K562 (cell line): Measurements from ENCODE around the gene ERP44. TPM values are rescaled to one million over a fixed set of nuclear protein-coding genes. Genes with fewer than 3 reads are reported as not detected.
A peak's percentile ranks its signal among the peaks of the same experiment; 100 is the strongest.

Experiments used
- ATAC-seq: fragments of 200-7000 bp; cut with Tn5 transposase; 3 replicates; pipeline ENCODE4 v1.9.1; 2020; ENCODE audit warnings: moderate library complexity
- BruUV-seq: library from RNA; stranded (reverse); fragments of 400-500 nt; replicated peaks from 2 replicates; lab custom pipeline; 2021; lab: Mats Ljungman, UMichigan
- CTCF ChIA-PET: fragments of 300-600 bp; formaldehyde crosslinking; extraction: SDS; loops from one replicate; lab custom pipeline; 2021; ENCODE audit warnings: low intra/inter-chr PET ratio; lab: Yijun Ruan, JAX
- POLR2A ChIA-PET: fragments of 300-600, 350-650 bp; sonication (Branson Sonifier 250); formaldehyde crosslinking; extraction: SDS; loops from one replicate; lab custom pipeline; 2021; ENCODE audit warnings: antibody characterized with exemption, inconsistent platforms; lab: Yijun Ruan, JAX
- DNase-seq, 4 experiments: peaks; one replicate each; pipeline versions ENCODE4 v3.0.0 to v3.0.0-alpha.2; 2011 to 2018; ENCODE audit warnings: low spot score in 3 of 4, mixed read lengths in 3 of 4; ENCODE audit errors: extremely low read depth in 1 of 4
- FAIRE-seq: peaks from 2 replicates; lab custom pipeline; 2011; peaks lifted over from hg19 to GRCh38; lab: Jason Lieb, UNC
- H2AFZ ChIP-seq: 2 replicates; pipeline ENCODE4 v1.6.0; 2011; ENCODE audit warnings: low read depth, low read length, control low read depth, inconsistent platforms
- H3K27ac ChIP-seq: fragments of 200-600 bp; 3 replicates; pipeline ENCODE4 v1.8.0; 2011; ENCODE audit warnings: low read depth, mild to moderate bottlenecking, control low read depth, inconsistent platforms, low read length, moderate library complexity, mixed read lengths; ENCODE audit errors: extremely low read depth
- H3K27me3 ChIP-seq, 2 experiments: fragments of 300-600 bp in 1 of 2; 2 replicates in 1 of 2; 3 replicates in 1 of 2; pipeline versions ENCODE4 v1.6.0 to v1.8.0; 2011; ENCODE audit warnings: inconsistent platforms in 2 of 2, low read length in 2 of 2, mild to moderate bottlenecking in 1 of 2, mixed read lengths in 1 of 2, moderate library complexity in 1 of 2; ENCODE audit not compliant: control insufficient read depth in 2 of 2, insufficient read depth in 2 of 2
- H3K36me3 ChIP-seq: fragments of 300-600 bp; 3 replicates; pipeline ENCODE4 v1.8.0; 2011; ENCODE audit warnings: mild to moderate bottlenecking, low read length, inconsistent platforms; ENCODE audit not compliant: control insufficient read depth, insufficient read depth
- H3K4me1 ChIP-seq, 2 experiments: fragments of 200-600 bp in 1 of 2; replicated peaks in 1 of 2; 2 replicates in 1 of 2; 3 replicates in 1 of 2; pipeline versions ENCODE4 v1.5.1 to v1.8.0; 2011; ENCODE audit warnings: inconsistent platforms in 2 of 2, low read length in 2 of 2, mild to moderate bottlenecking in 1 of 2, mixed read lengths in 1 of 2, moderate library complexity in 1 of 2; ENCODE audit not compliant: control insufficient read depth in 2 of 2, insufficient read depth in 2 of 2
- H3K4me2 ChIP-seq: 2 replicates; pipeline ENCODE4 v1.6.1; 2011; ENCODE audit warnings: low read length, control low read depth, inconsistent platforms, mixed read lengths; ENCODE audit not compliant: insufficient read depth
- H3K4me3 ChIP-seq: fragments of 200-600 bp; sonication (generic), shearing (Covaris generic); 2 replicates; pipeline ENCODE4 v1.5.1; 2016; ENCODE audit warnings: control low read depth, inconsistent platforms
- H3K79me2 ChIP-seq: fragments of 200-600 bp; 3 replicates; pipeline ENCODE4 v1.8.0; 2011; ENCODE audit warnings: low read length, inconsistent platforms; ENCODE audit not compliant: control insufficient read depth, insufficient read depth
- H3K9ac ChIP-seq, 2 experiments: 2 replicates each; pipeline versions ENCODE4 v1.6.0 to v1.6.1; 2011; ENCODE audit warnings: low read depth in 2 of 2, low read length in 2 of 2, control low read depth in 1 of 2, inconsistent platforms in 1 of 2, mild to moderate bottlenecking in 1 of 2, mixed read lengths in 1 of 2; ENCODE audit not compliant: insufficient read depth in 1 of 2
- H3K9me1 ChIP-seq: one replicate; pipeline ENCODE4 v1.6.0; 2011; ENCODE audit warnings: inconsistent platforms, mild to moderate bottlenecking, low read length, moderate library complexity; ENCODE audit not compliant: control insufficient read depth, insufficient read depth
- H3K9me3 ChIP-seq: replicated peaks from 2 replicates; pipeline ENCODE4 v1.5.1; 2011; ENCODE audit warnings: low read depth, low read length, inconsistent platforms; ENCODE audit not compliant: control insufficient read depth, insufficient read depth
- H4K20me1 ChIP-seq: replicated peaks from 2 replicates; pipeline ENCODE4 v1.6.1; 2011; ENCODE audit warnings: low read length, inconsistent platforms, mixed read lengths; ENCODE audit not compliant: control insufficient read depth, insufficient read depth
- ADNP ChIP-seq: fragments of 200-800 bp; sonication (Bioruptor generic); IDR thresholded peaks from 2 replicates; pipeline ENCODE4 v1.6.1; 2016; ENCODE audit warnings: missing genetic modification characterization, missing compliant biosample characterization
- ILF3 ChIP-seq: fragments of 450-650 bp; IDR thresholded peaks from 2 replicates; pipeline ENCODE4 v1.6.1; 2018; ENCODE audit warnings: antibody characterized with exemption, mild to moderate bottlenecking, moderate library complexity, borderline replicate concordance
- PHF20 ChIP-seq: fragments of 450-650 bp; IDR thresholded peaks from 2 replicates; pipeline ENCODE4 v1.6.1; 2018; ENCODE audit not compliant: partially characterized antibody
- RBM14 ChIP-seq: fragments of 200-400 bp; formaldehyde crosslinking; IDR thresholded peaks from 2 replicates; pipeline ENCODE4 v1.6.1; 2018; ENCODE audit warnings: low read depth, mild to moderate bottlenecking, low read length, moderate library complexity, borderline replicate concordance; ENCODE audit not compliant: insufficient read depth
- RFX1 ChIP-seq: fragments of 450-650 bp; IDR thresholded peaks from 2 replicates; pipeline ENCODE4 v1.6.1; 2016; ENCODE audit warnings: mild to moderate bottlenecking, moderate library complexity
- SMARCA4 ChIP-seq: fragments of 450-650 bp; IDR thresholded peaks from 2 replicates; pipeline ENCODE4 v1.6.1; 2016
- THRA ChIP-seq: fragments of 450-650 bp; IDR thresholded peaks from 2 replicates; pipeline ENCODE4 v1.6.1; 2017; ENCODE audit warnings: mild to moderate bottlenecking, moderate library complexity
- ZNF143 ChIP-seq: sonication (generic); formaldehyde crosslinking; IDR thresholded peaks from 2 replicates; pipeline ENCODE4 v1.9.0; 2022; ENCODE audit warnings: mild to moderate bottlenecking, missing genetic modification reagents
- ZNF696 ChIP-seq: fragments of 250-450 bp; sonication (Bioruptor Pico); conservative IDR thresholded peaks from 2 replicates; pipeline ENCODE4 v1.4.0; 2020; ENCODE audit warnings: mild to moderate bottlenecking, moderate library complexity
- ZSCAN32 ChIP-seq: fragments of 450-650 bp; formaldehyde crosslinking; IDR thresholded peaks from 2 replicates; pipeline ENCODE4 v1.4.0; 2020; ENCODE audit warnings: mild to moderate bottlenecking, moderate library complexity
- WGBS: fragments of 100-300 bp; shearing (Covaris generic); methylation state at CpG from one replicate; pipeline ENCODE4 v1.1.6; 2016; ENCODE audit warnings: low coverage, mixed read lengths; ENCODE audit not compliant: insufficient coverage; ENCODE audit errors: missing lambda C conversion rate; 5-methylcytosine and 5-hydroxymethylcytosine counted together
- in situ Hi-C: fragments of 300-500 bp; cut with MboI; formaldehyde crosslinking; loops from 4 replicates; pipeline ENCODE4 v1.15.0; 2018; ENCODE audit warnings: inconsistent platforms, mixed read lengths
- intact Hi-C: fragments of 100-400 bp; cut with micrococcal nuclease; formaldehyde crosslinking; loops from 2 replicates; pipeline ENCODE4 v1.14.2; 2022
- polyA plus RNA-seq, 8 experiments: library from polyadenylated mRNA; depleted of rRNA in 4 of 8; stranded (reverse) in 5 of 8; unstranded in 3 of 8; fragments of >200 nt; fragmentation: Nextera tagmentation in 2 of 8; fragmentation: Illumina TruSeq in 1 of 8; extraction: Ambion mirVana in 2 of 8; extraction: Trizol in 1 of 8; gene quantifications; 2 replicates each; pipeline versions ENCODE4 v1.2.1 to v1.2.3, GENCODE V29; 2011 to 2014; ENCODE audit warnings: inconsistent platforms in 1 of 8, missing spikeins in 1 of 8
- total RNA-seq, 7 experiments: library from RNA; depleted of rRNA in 6 of 7; stranded (reverse); fragments of >200 nt in 6 of 7; fragmentation: Illumina TruSeq in 2 of 7; extraction: Trizol in 2 of 7; gene quantifications; 2 replicates each; pipeline versions ENCODE4 v1.2.1 to v1.2.3, GENCODE V29; 2011 to 2021; ENCODE audit warnings: low replicate concordance in 1 of 7

The ERP44 gene
- total and polyA plus RNA-seq, 9 of the 15 experiments (the other 6 are each of a cell fraction or from before 2014, with no cell fraction given) = 9.2 to 23.4 (median 13.6) TPM

DNA sequence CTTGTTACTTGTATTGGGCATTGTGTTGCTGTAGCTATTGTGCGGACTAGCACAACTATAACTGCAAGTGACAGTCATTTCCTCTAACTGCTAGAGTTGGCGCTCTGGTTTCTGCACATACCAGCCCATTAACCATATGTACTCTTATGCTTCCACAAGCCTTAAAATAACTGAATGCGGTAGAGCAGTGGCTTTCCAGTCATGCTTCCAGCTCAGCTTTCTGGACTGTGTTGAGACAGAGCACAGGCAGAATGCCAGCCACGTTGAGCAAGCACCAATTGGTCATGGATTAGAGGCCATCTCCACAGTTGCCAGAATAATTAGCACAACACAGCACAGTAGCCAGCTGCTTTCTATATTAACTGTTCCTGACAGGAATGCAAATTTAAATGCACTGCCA is 12.4 kb upstream of the ERP44 start (continued):
- no peak for TF ChIP-seq RFX1
- TF ChIP-seq SMARCA4 = no peak
- TF ChIP-seq THRA = no peak
- TF ChIP-seq ADNP (tag) = no peak
- no peak for TF ChIP-seq ZSCAN32
- no peak for TF ChIP-seq ILF3
- TF ChIP-seq ZNF696 (CRISPR knock-in tag) = no peak
- TF ChIP-seq PHF20 = no peak

DNA sequence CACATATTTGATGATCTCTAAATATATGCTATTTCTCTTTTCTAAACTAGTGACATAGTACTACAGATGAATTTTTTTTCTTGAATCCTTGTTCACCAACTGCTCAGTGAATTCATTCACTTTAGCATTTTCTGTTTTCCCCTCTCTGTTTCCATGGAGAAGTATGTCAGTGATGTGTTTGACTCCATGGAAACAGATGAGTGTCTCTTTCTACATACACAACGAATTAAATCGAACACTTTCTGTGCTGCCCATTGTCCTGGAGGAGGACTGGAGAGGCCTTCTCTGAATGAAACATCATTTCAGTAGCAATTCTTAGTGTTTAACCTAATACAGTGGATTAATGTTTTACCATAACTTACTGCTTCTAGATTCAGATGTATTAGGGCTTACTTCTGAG is 9.8 kb upstream of the ERP44 start:
- 85% methylated on average over 2 of the region's 2 CpGs for WGBS
- no TSS peak for BruUV-seq
- H3K27me3 ChIP-seq = no peaks in the 10 kb centered on the region
- ChIA-PET POLR2A (no interaction called here), CTCF (no interaction called here)
- H2AFZ ChIP-seq = no peak overlapping the region
- H3K4me1 ChIP-seq = no peaks in the 10 kb centered on the region
- DNase-seq (no peak), ATAC-seq (no peak), FAIRE-seq (no peak)
- intact Hi-C loops (no loop called here), in situ Hi-C loops (no loop called here)
- H3K9me3 ChIP-seq = no peaks in the 10 kb centered on the region
- H3K4me3 ChIP-seq = no peak overlapping the region
- H3K36me3 ChIP-seq = peaks cover 51% of the 10 kb centered on the region; the same call in 2 of the 3 replicates
- 0 out of 3 replicates have a peak, but pooled peaks cover 3% of the 10 kb centered on the region for H3K79me2 ChIP-seq
- no peak overlapping the region for H3K9ac ChIP-seq
- no peak overlapping the region for H3K4me2 ChIP-seq
- H3K9me1 ChIP-seq = no peaks in the 10 kb centered on the region
- no peaks in the 10 kb centered on the region for H4K20me1 ChIP-seq
- H3K27ac ChIP-seq = no peak overlapping the region
- TF ChIP-seq ZNF143 (CRISPR knock-in tag) (no peak), RFX1 (peak; percentile 22; the same call in 1 of the 2 replicates), RBM14 (no peak)
